IPS DF 6.9 (cell line): ENCODE data around the gene PRR15.

ENCODE experiments used
- DNase-seq: peaks from one replicate; pipeline ENCODE4 v3.0.0-alpha.2; 2013; ENCODE audit warnings: low read depth, low spot score
- H3K27ac ChIP-seq: one replicate; pipeline ENCODE4 v1.5.1; 2013; ENCODE audit warnings: low read length, control low read depth
- H3K27me3 ChIP-seq: 2 replicates; pipeline ENCODE4 v1.6.1; 2013; ENCODE audit warnings: mild to moderate bottlenecking, low read length; ENCODE audit not compliant: control insufficient read depth, insufficient read depth
- H3K36me3 ChIP-seq: 2 replicates; pipeline ENCODE4 v1.6.1; 2013; ENCODE audit warnings: low read length; ENCODE audit not compliant: control insufficient read depth, insufficient read depth
- H3K4me1 ChIP-seq: 2 replicates; pipeline ENCODE4 v1.6.1; 2013; ENCODE audit warnings: low read length; ENCODE audit not compliant: control insufficient read depth, insufficient read depth
- H3K4me3 ChIP-seq: 2 replicates; pipeline ENCODE4 v1.5.1; 2013; ENCODE audit warnings: mild to moderate bottlenecking, low read length
- H3K9me3 ChIP-seq: 2 replicates; pipeline ENCODE4 v1.6.1; 2013; ENCODE audit warnings: low read length, inconsistent platforms; ENCODE audit not compliant: control insufficient read depth, insufficient read depth
- WGBS: extraction: QIAGEN DNeasy Blood & Tissue Kit; methylation state at CpG from one replicate; pipeline ENCODE4 v1.1.7; 2013; ENCODE audit warnings: mixed read lengths, missing lambda C conversion rate; ENCODE audit not compliant: insufficient read length, insufficient coverage; 5-methylcytosine and 5-hydroxymethylcytosine counted together

The PRR15 gene

DNA sequence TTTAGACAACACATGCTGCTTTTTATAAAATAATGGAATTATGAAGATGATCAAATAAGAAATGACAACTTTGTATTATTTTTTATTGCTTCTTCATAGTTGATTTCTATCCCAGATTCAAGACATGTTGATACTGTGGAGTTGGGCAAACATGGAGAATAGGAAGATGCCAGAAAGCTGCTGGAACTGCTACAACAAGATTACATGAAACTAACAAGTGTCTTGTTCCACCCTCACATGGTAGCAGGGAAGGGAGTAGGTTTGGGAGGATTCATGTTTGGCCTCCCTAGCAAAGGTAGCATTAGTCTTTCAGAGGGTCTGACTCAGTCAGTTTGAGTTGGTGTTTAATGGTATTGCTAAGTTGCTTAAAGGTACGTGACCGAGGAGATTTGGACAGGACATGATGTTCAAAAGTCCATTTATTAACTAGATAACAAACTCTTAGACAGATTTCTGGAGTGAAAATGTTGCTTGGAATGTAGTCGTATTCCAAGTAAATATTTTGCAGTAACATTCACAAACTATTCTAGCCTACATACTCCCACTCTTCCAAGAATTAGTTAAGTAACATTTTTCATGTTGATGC, 33.1 kb downstream of the PRR15 start:
- Histone ChIP-seq H3K9me3 (no peaks in the 10 kb centered on the region), H3K27me3 (no peaks in the 10 kb centered on the region), H3K36me3 (no peaks in the 10 kb centered on the region), H3K27ac (no peak overlapping the region), H3K4me3 (no peak overlapping the region), H3K4me1 (no peaks in the 10 kb centered on the region)
- no CpG with 5 or more reads among the region's 3 CpGs for WGBS
- no peak for DNase-seq

DNA sequence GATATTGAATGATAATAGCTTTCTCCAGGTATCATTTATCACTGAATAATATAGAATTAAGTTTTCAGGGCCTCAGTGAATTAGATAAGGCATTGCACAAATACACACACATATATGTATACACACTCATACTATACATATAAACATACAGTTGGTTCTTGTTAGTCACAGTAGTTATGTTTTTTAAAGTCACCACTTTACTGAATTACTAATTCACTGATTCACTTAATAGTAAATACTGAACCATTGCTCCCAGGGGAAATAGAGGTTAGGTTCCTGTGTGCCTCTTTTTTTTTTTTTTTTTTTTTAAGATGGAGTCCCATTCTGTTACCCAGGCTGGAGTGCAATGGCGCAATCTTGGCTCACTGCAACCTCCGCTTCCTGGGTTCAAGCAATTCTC, 33.6 kb downstream of the PRR15 start:
- Histone ChIP-seq H3K9me3 (no peaks in the 10 kb centered on the region), H3K27me3 (no peaks in the 10 kb centered on the region), H3K36me3 (no peaks in the 10 kb centered on the region), H3K4me3 (no peak overlapping the region), H3K4me1 (no peaks in the 10 kb centered on the region), H3K27ac (no peak overlapping the region)
- no peak for DNase-seq
- no CpG with 5 or more reads among the region's 2 CpGs for WGBS

DNA sequence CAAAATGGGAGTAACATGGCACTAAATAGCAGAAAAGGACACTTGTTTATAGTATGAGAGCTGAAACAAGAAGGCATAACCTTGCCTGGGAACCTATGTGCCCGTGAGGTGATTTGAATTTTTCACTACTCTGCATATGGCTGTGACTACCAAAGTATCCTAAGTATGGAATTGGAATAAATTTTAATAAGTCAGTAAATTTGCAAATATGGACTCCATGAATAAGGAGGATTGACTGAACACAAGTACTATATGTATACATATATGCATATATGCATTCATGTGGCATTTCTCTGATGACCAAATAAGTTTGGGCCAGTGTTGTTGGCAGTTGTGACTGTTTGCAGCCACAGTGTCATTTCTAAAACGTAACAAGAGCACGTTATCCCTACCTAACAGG, 34.5 kb downstream of the PRR15 start:
- no peak overlapping the region for H3K4me3 ChIP-seq
- H3K27me3 ChIP-seq, result no peaks in the 10 kb centered on the region
- no peak for DNase-seq
- no peaks in the 10 kb centered on the region for H3K9me3 ChIP-seq
- no peaks in the 10 kb centered on the region for H3K4me1 ChIP-seq
- H3K27ac ChIP-seq, result no peak overlapping the region
- no CpG with 5 or more reads among the region's 3 CpGs for WGBS
- H3K36me3 ChIP-seq, result no peaks in the 10 kb centered on the region

DNA sequence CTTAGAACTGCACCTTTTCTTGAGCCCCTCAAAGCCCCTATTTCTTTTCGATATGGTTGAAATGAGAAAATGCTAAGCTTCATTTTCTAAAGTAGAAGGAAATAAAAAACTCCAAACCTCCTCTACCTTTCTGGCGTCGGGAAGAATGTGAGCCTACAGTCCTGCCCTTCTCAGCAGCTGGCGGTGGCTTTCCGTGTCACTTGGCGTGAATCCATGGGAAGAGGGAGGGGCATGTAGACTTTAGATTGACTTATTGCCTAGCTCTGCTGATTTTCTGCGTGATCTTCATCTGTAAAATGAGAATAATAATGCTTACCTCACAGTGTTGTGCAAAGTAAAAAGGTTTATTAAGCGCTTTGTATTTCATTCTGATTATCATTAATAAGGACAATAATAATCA, 35.0 kb downstream of the PRR15 start:
- H3K27ac ChIP-seq, result no peak overlapping the region
- no peak for DNase-seq
- H3K27me3 ChIP-seq, result no peaks in the 10 kb centered on the region
- H3K4me3 ChIP-seq, result no peak overlapping the region
- no CpG with 5 or more reads among the region's 8 CpGs for WGBS
- H3K9me3 ChIP-seq, result no peaks in the 10 kb centered on the region
- no peaks in the 10 kb centered on the region for H3K4me1 ChIP-seq
- no peaks in the 10 kb centered on the region for H3K36me3 ChIP-seq

DNA sequence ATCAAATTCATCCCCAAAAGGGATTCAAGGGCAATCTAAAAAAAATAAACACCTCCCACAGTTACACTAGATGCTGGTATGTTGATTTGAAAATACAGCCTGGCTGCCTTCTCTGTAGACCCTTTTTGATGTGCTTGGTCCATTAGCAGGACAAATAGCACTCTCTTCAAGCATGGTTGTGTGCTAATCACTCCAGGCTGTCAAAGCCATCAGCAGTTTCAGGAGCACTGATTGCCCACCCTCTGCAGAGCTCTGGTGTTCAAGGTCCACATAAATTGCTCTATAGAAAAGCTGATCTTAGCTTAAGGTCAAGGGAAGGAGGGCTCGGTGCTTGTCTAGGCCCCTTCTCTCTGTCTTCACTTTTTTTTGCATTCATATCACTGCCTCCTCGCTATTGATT, 35.4 kb downstream of the PRR15 start:
- H3K27me3 ChIP-seq, result no peaks in the 10 kb centered on the region
- H3K27ac ChIP-seq, result no peak overlapping the region
- no peaks in the 10 kb centered on the region for H3K9me3 ChIP-seq
- H3K36me3 ChIP-seq, result no peaks in the 10 kb centered on the region
- no peaks in the 10 kb centered on the region for H3K4me1 ChIP-seq
- no peak overlapping the region for H3K4me3 ChIP-seq
- WGBS, result no CpG with 5 or more reads among the region's 2 CpGs
- DNase-seq, result no peak

DNA sequence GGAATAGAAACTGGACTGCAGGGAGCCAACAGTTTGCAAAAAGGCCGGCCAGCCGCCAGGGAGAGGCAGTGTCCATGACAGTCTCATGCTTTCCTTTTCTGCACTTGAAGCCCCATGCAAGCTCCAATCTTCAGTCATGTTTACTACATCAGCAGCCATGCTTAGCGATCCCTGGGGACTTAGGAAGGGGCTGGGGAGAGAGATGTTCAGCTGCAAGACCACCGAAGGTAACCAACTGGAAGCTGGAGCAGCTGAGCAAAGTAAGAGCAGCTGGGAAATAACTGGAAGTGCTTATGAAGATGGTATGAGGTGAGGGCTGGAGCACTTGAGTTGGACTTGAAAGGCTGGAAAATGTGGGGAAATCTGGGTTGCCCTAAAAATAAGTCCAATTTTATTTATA, 37.0 kb downstream of the PRR15 start:
- Histone ChIP-seq H3K36me3 (no peaks in the 10 kb centered on the region), H3K4me3 (no peak overlapping the region), H3K27me3 (no peaks in the 10 kb centered on the region), H3K27ac (no peak overlapping the region), H3K9me3 (no peaks in the 10 kb centered on the region), H3K4me1 (no peaks in the 10 kb centered on the region)
- DNase-seq, result no peak
- WGBS, result no CpG with 5 or more reads among the region's 4 CpGs

DNA sequence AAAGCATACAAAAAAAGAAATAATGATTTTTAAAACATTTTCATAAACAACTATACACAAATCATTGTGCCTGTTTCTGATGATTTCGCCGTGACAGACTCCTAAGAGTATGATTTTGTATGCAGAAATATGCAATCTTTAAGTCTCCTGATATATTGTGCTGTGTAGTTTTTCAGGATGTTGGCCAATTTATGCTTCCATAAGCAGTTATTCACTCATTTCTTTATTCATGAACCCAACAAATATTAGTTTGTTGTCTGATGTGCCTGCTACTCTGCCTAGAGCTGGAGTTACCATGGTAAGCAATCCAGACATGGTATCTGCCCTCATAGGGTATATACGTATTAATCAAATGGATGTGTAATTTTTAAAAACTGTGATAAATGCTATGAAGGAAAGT, 40.4 kb downstream of the PRR15 start:
- no peaks in the 10 kb centered on the region for H3K27me3 ChIP-seq
- H3K36me3 ChIP-seq, result no peaks in the 10 kb centered on the region
- no peak overlapping the region for H3K27ac ChIP-seq
- DNase-seq, result no peak
- no peak overlapping the region for H3K4me3 ChIP-seq
- H3K4me1 ChIP-seq, result no peaks in the 10 kb centered on the region
- H3K9me3 ChIP-seq, result no peaks in the 10 kb centered on the region
- WGBS, result no CpG with 5 or more reads among the region's 3 CpGs

DNA sequence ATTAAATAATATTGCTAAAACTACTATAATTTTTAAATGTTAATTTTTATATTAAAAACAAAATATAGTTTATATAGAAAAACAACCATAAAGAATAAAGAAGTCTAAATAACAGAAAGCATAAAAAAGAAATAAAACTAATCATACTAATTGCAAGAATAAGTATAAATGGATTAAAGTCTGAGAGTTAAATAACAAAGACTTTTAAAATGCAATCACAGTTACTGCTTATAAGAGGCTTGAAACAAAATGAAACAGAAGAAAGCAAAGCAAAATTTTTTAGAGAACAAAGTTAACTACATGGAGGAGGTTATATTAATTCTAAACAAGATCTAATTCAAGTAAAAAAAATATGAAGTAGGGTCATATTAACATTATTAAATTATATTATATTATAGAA, 41.1 kb downstream of the PRR15 start:
- Histone ChIP-seq H3K27ac (no peak overlapping the region), H3K4me1 (peaks cover 1% of the 10 kb centered on the region; the same call in 1 of the 2 replicates), H3K27me3 (no peaks in the 10 kb centered on the region), H3K4me3 (no peak overlapping the region), H3K36me3 (no peaks in the 10 kb centered on the region), H3K9me3 (no peaks in the 10 kb centered on the region)
- no peak for DNase-seq

DNA sequence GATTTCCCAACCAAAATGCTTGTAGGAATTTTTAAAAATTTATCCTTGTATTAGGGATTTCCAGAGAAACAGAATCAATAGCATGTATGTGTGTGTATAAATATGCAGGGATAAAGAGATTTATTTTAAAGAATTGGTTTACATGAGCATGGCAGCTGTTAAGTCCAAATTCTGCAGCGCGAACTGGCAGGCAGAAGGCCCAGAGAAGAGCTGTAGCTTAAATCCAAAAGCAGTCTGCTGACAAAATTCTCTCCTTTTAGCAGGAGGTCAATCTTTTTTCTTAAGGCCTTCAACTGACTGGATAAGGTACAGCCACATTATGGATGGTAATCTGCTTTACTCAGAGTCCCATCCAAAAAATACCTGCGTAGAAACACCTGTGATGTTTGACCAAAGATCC, 42.0 kb downstream of the PRR15 start:
- no CpG with 5 or more reads among the region's 3 CpGs for WGBS
- H3K36me3 ChIP-seq, result no peaks in the 10 kb centered on the region
- H3K4me3 ChIP-seq, result no peak overlapping the region
- H3K27me3 ChIP-seq, result no peaks in the 10 kb centered on the region
- no peaks in the 10 kb centered on the region for H3K9me3 ChIP-seq
- peaks cover 1% of the 10 kb centered on the region; the same call in 1 of the 2 replicates for H3K4me1 ChIP-seq
- no peak for DNase-seq
- no peak overlapping the region for H3K27ac ChIP-seq

DNA sequence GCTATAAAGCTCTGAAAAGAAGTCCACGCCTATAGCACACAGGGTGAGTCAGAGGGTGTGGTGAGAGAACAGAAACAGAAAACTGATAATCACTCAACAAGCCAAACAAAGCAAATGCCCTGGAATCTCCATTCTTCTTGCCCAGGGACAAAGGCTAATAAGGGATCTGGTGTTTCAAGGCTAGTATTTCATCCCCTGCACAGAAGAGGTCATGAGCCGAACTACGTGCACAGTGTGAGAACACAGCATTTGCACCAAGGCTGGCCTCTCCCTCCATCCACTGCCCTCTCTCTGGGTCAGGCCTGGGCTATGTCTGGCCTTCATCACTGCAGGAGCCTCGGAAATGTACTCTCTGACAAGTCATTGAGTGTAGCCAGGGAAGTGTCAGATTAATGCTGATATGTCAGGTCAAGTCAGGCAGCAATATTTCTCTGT, 42.7 kb downstream of the PRR15 start:
- Histone ChIP-seq H3K4me1 (peaks cover 1% of the 10 kb centered on the region; the same call in 1 of the 2 replicates), H3K36me3 (no peaks in the 10 kb centered on the region), H3K27ac (no peak overlapping the region), H3K4me3 (no peak overlapping the region), H3K27me3 (no peaks in the 10 kb centered on the region), H3K9me3 (no peaks in the 10 kb centered on the region)
- WGBS, result no CpG with 5 or more reads among the region's 4 CpGs
- DNase-seq, result no peak

DNA sequence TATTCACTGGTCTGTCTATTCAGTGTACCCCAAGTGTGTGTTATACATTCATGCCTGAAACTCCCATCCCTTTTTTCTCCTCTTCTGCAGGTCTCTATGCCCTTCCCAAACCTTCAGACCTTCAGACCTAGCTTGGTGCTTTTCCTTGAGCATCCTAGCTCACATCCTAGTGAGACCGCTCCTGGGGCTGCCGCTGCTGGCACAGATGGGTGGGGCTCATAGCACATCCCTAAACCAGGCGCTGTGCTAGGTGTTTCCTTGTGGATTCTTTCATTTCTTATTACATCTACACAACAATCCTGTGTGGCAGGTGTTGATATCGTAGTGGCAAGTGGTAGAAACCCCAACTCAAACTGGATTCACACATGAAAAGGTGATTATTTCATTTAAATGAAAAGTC, 43.2 kb downstream of the PRR15 start:
- WGBS, result no CpG with 5 or more reads among the region's 4 CpGs
- H3K4me1 ChIP-seq, result peaks cover 1% of the 10 kb centered on the region; the same call in 1 of the 2 replicates
- H3K36me3 ChIP-seq, result no peaks in the 10 kb centered on the region
- no peak overlapping the region for H3K4me3 ChIP-seq
- DNase-seq, result no peak
- H3K27ac ChIP-seq, result no peak overlapping the region
- H3K27me3 ChIP-seq, result no peaks in the 10 kb centered on the region
- H3K9me3 ChIP-seq, result no peaks in the 10 kb centered on the region
